Stimulated activated naive CD8-positive, alpha-beta T cell treated with anti-CD3 and anti-CD28 coated beads, Interleukin-15, Interleukin-2, amounts not matched to agents 100 U/mL and 50 U/mL, for 24 hours (primary cell): Measurements from ENCODE around the gene GK.
"Not testable (repeated sequence)": the region's sequence is repeated elsewhere in the genome, so short reads cannot be mapped to it uniquely, and the experiment has no call there.

Source experiments
- ATAC-seq: fragments of 150-1000 bp; cut with Tn5 transposase; one replicate; pipeline ENCODE4 v1.10.0; 2021
- DNase-seq: peaks from one replicate; pipeline ENCODE4 v3.0.0; 2021

Gene GK

GRCh38 chrX:30712214-30712613 lies 59.0 kb downstream of the GK start:
- ATAC-seq, result no peak

GRCh38 chrX:30713061-30713525 lies 59.9 kb downstream of the GK start:
- ATAC-seq (peak; percentile 94), DNase-seq (peak; percentile 49)

More at GRCh38 chrX:30712214-30712613, 59.0 kb downstream of the GK start:
- DNase-seq, result no peak

- no peak for ATAC-seq
- DNase-seq, result no peak
Measured at GRCh38 chrX:30714138-30714537, 60.9 kb downstream of the GK start.

GRCh38 chrX:30715976-30716375 lies 62.8 kb downstream of the GK start:
- DNase-seq (no peak), ATAC-seq (no peak)

GRCh38 chrX:30733852-30734660 lies 80.8 kb downstream of the GK start:
- DNase-seq, result no peak
- ATAC-seq, result peak; percentile 64

GRCh38 chrX:30734782-30735181 lies 81.6 kb downstream of the GK start:
- ATAC-seq (no peak), DNase-seq (no peak)

- peak; percentile 78 for DNase-seq
- peak; percentile 86 for ATAC-seq
Measured at GRCh38 chrX:30735839-30736238, 82.6 kb downstream of the GK start.

GRCh38 chrX:30741545-30741944 lies 88.3 kb downstream of the GK start:
- ATAC-seq, result no peak

GRCh38 chrX:30748342-30748960 lies 95.2 kb downstream of the GK start:
- ATAC-seq, result no peak
- no peak for DNase-seq

More at GRCh38 chrX:30741545-30741944, 88.3 kb downstream of the GK start:
- DNase-seq, result no peak

GRCh38 chrX:30751497-30751896 lies 98.3 kb downstream of the GK start:
- ATAC-seq (no peak), DNase-seq (no peak)

- DNase-seq (no peak), ATAC-seq (no peak)
Measured at GRCh38 chrX:30762755-30763154, 109.5 kb downstream of the GK start.

- DNase-seq, ATAC-seq: not testable (repeated sequence)
Measured at GRCh38 chrX:30773764-30774163, 120.5 kb downstream of the GK start.

- no peak for DNase-seq
- ATAC-seq, result peak; percentile 51
Measured at GRCh38 chrX:30777575-30777974, 124.4 kb downstream of the GK start.

- ATAC-seq, result no peak
Measured at GRCh38 chrX:30779453-30780030, 126.3 kb downstream of the GK start.

More at GRCh38 chrX:30779453-30780030, 126.3 kb downstream of the GK start:
- DNase-seq, result no peak
